Ishikawa (cell line): ENCODE data around the gene CYS1.

ENCODE experiments used
- CREB1 ChIP-seq: IDR thresholded peaks from 2 replicates; pipeline ENCODE4 v1.6.1; 2012; ENCODE audit warnings: low read depth
- EP300 ChIP-seq: IDR thresholded peaks from 2 replicates; pipeline ENCODE4 v1.6.1; 2012; ENCODE audit warnings: borderline replicate concordance
- RAD21 ChIP-seq: IDR thresholded peaks from 2 replicates; pipeline ENCODE4 v1.6.1; 2012; ENCODE audit warnings: low read depth
- TAF1 ChIP-seq: IDR thresholded peaks from 2 replicates; pipeline ENCODE4 v1.6.1; 2012; ENCODE audit warnings: low read depth, mild to moderate bottlenecking
- TCF12 ChIP-seq: IDR thresholded peaks from 2 replicates; pipeline ENCODE4 v1.6.1; 2012; ENCODE audit warnings: low read depth
- ZBTB7A ChIP-seq: IDR thresholded peaks from 2 replicates; pipeline ENCODE4 v1.6.1; 2012; ENCODE audit warnings: low read depth

- TF ChIP-seq EP300 (no peak), TAF1 (no peak), TCF12 (no peak), RAD21 (no peak), ZBTB7A (no peak), CREB1 (no peak)
These were observed 15.0 kb upstream of the CYS1 start for GRCh38 chr2:10095175-10095574.
